Parathyroid adenoma (tissue), 2 donors: ENCODE data around the gene THUMPD2.
A peak's percentile ranks its signal among the peaks of the same experiment; 100 is the strongest.
"Not testable (repeated sequence)": the region's sequence is repeated elsewhere in the genome, so short reads cannot be mapped to it uniquely, and the experiment has no call there.

Experiments
- H2AFZ ChIP-seq: fragments of 300-600 bp; sonication (generic); one replicate; pipeline ENCODE4 v1.7.0; 2017; ENCODE audit warnings: antibody characterized with exemption, mild to moderate bottlenecking
- H3K27ac ChIP-seq: fragments of 300-600 bp; sonication (generic); one replicate; pipeline ENCODE4 v1.7.0; 2017
- H3K27me3 ChIP-seq: fragments of 300-600 bp; sonication (generic); one replicate; pipeline ENCODE4 v1.7.0; 2017; ENCODE audit warnings: low read length; ENCODE audit not compliant: control insufficient read depth, insufficient read depth
- H3K36me3 ChIP-seq: fragments of 300-600 bp; sonication (generic); one replicate; pipeline ENCODE4 v1.7.0; 2017; ENCODE audit warnings: low read length; ENCODE audit not compliant: control insufficient read depth, insufficient read depth
- H3K4me1 ChIP-seq: fragments of 300-600 bp; sonication (generic); one replicate; pipeline ENCODE4 v1.7.0; 2017; ENCODE audit warnings: control low read depth
- H3K4me2 ChIP-seq: fragments of 300-600 bp; sonication (generic); one replicate; pipeline ENCODE4 v1.7.0; 2017; ENCODE audit warnings: low read length
- H3K4me3 ChIP-seq: fragments of 300-600 bp; sonication (generic); one replicate; pipeline ENCODE4 v1.7.0; 2017; ENCODE audit warnings: low read depth, low read length
- H3K79me2 ChIP-seq: fragments of 300-600 bp; sonication (generic); one replicate; pipeline ENCODE4 v1.7.0; 2017; ENCODE audit warnings: control low read depth
- H3K9ac ChIP-seq: fragments of 300-600 bp; sonication (generic); one replicate; pipeline ENCODE4 v1.7.0; 2017; ENCODE audit warnings: mild to moderate bottlenecking
- H3K9me3 ChIP-seq: fragments of 300-600 bp; sonication (generic); one replicate; pipeline ENCODE4 v1.7.0; 2017; ENCODE audit warnings: low read length; ENCODE audit not compliant: control insufficient read depth
- CTCF ChIP-seq: fragments of 300-600 bp; sonication (generic); IDR thresholded peaks from one replicate; pipeline ENCODE4 v1.7.0; 2017; ENCODE audit warnings: antibody characterized with exemption, mild to moderate bottlenecking
- donor health status: primary hyperparathyroidism.

The THUMPD2 gene

GRCh38 chr2:39730276-39730675 lies 48.8 kb downstream of the THUMPD2 start:
- Histone ChIP-seq H3K27ac (no peak overlapping the region), H3K27me3 (no peaks in the 10 kb centered on the region), H3K4me2 (no peak overlapping the region), H3K9me3 (no peaks in the 10 kb centered on the region), H3K4me1 (no peaks in the 10 kb centered on the region), H3K79me2 (no peaks in the 10 kb centered on the region), H3K9ac (no peak overlapping the region), H3K4me3 (no peak overlapping the region), H3K36me3 (no peaks in the 10 kb centered on the region), H2AFZ (no peak overlapping the region)
- no peak for TF ChIP-seq CTCF

- Histone ChIP-seq H3K9me3 (no peaks in the 10 kb centered on the region), H2AFZ (no peak overlapping the region), H3K4me2 (no peak overlapping the region), H3K79me2 (no peaks in the 10 kb centered on the region), H3K27ac (no peak overlapping the region), H3K9ac (no peak overlapping the region), H3K36me3 (no peaks in the 10 kb centered on the region), H3K4me1 (no peaks in the 10 kb centered on the region), H3K27me3 (no peaks in the 10 kb centered on the region), H3K4me3 (no peak overlapping the region)
- peak; percentile 45 for TF ChIP-seq CTCF
Measured at GRCh38 chr2:39728941-39729351, 50.1 kb downstream of the THUMPD2 start.

GRCh38 chr2:39728085-39728484 lies 51.0 kb downstream of the THUMPD2 start:
- H3K9ac ChIP-seq, H3K36me3 ChIP-seq, H2AFZ ChIP-seq, H3K79me2 ChIP-seq, H3K27ac ChIP-seq, H3K4me1 ChIP-seq, H3K9me3 ChIP-seq, H3K4me3 ChIP-seq, H3K4me2 ChIP-seq, H3K27me3 ChIP-seq: not testable (repeated sequence)

- no peaks in the 10 kb centered on the region for H3K79me2 ChIP-seq
- H2AFZ ChIP-seq = no peak overlapping the region
- no peaks in the 10 kb centered on the region for H3K36me3 ChIP-seq
- no peak overlapping the region for H3K4me2 ChIP-seq
- no peak overlapping the region for H3K9ac ChIP-seq
- TF ChIP-seq CTCF = no peak
- no peaks in the 10 kb centered on the region for H3K9me3 ChIP-seq
- H3K27me3 ChIP-seq = no peaks in the 10 kb centered on the region
- no peak overlapping the region for H3K27ac ChIP-seq
- no peak overlapping the region for H3K4me3 ChIP-seq
- H3K4me1 ChIP-seq = no peaks in the 10 kb centered on the region
Measured at GRCh38 chr2:39725401-39725800, 53.7 kb downstream of the THUMPD2 start.

- Histone ChIP-seq H3K79me2 (no peaks in the 10 kb centered on the region), H3K27ac (no peak overlapping the region), H3K4me1 (no peaks in the 10 kb centered on the region), H3K9me3 (no peaks in the 10 kb centered on the region), H3K4me3 (no peak overlapping the region), H3K9ac (no peak overlapping the region), H3K4me2 (no peak overlapping the region), H3K27me3 (no peaks in the 10 kb centered on the region), H3K36me3 (no peaks in the 10 kb centered on the region), H2AFZ (no peak overlapping the region)
- TF ChIP-seq CTCF = no peak
Measured at GRCh38 chr2:39724828-39725144, 54.3 kb downstream of the THUMPD2 start.
